Stimulated activated naive B cell treated with anti-CD40 and anti-IgM and Interleukin-4, amounts not matched to agents 10 μg/mL and 1 μg/mL and 100 μg/mL, for 72 hours (primary cell): ENCODE results near the gene RNF125.
A peak's percentile ranks its signal among the peaks of the same experiment; 100 is the strongest.

Experiments used
- ATAC-seq, 2 donors: fragments of 150-1000 bp; cut with Tn5 transposase; replicated peaks; 2 replicates each; pipeline ENCODE4 v1.10.0; 2021; ENCODE audit warnings: moderate library complexity in 1 of 2
- DNase-seq: peaks from one replicate; pipeline ENCODE4 v3.0.0; 2021
- H3K27ac Mint-ChIP-seq: one replicate; pipeline ENCODE4 v1.8.0; 2022; ENCODE audit warnings: mild to moderate bottlenecking, mixed read lengths
- H3K27me3 Mint-ChIP-seq, 2 donors: one replicate each; pipeline ENCODE4 v1.8.0; 2022; ENCODE audit warnings: mixed read lengths in 2 of 2
- H3K36me3 Mint-ChIP-seq, 2 donors: one replicate each; pipeline ENCODE4 v1.8.0; 2022; ENCODE audit warnings: mixed read lengths in 2 of 2, mild to moderate bottlenecking in 1 of 2
- H3K4me1 Mint-ChIP-seq, 2 donors: one replicate each; pipeline ENCODE4 v1.8.0; 2022; ENCODE audit warnings: mixed read lengths in 2 of 2, mild to moderate bottlenecking in 1 of 2
- H3K4me3 Mint-ChIP-seq, 2 donors: one replicate each; pipeline ENCODE4 v1.8.0; 2022; ENCODE audit warnings: mild to moderate bottlenecking in 2 of 2, mixed read lengths in 2 of 2, moderate library complexity in 1 of 2
- H3K9me3 Mint-ChIP-seq, 2 donors: one replicate each; pipeline ENCODE4 v1.8.0; 2022; ENCODE audit warnings: mixed read lengths in 2 of 2, mild to moderate bottlenecking in 1 of 2

The RNF125 gene

GRCh38 chr18:32042337-32042736, 23.7 kb downstream of the RNF125 start:
- Mint-ChIP-seq H3K4me3 (peak overlapping the region in 1 of 2 donors; percentile 10), H3K27ac (peak overlapping the region; percentile 44), H3K27me3 (no peaks in the 10 kb centered on the region), H3K9me3 (peaks cover 0 to 4% of the 10 kb centered on the region in 2 donors), H3K4me1 (peaks cover 23 to 56% of the 10 kb centered on the region in 2 donors), H3K36me3 (peaks cover 45 to 62% of the 10 kb centered on the region in 2 donors)
- ATAC-seq (peak; percentile 68 to 69), DNase-seq (no peak)

GRCh38 chr18:32048507-32049091, 30.0 kb downstream of the RNF125 start:
- H3K4me1 Mint-ChIP-seq: peaks cover 23 to 27% of the 10 kb centered on the region in 2 donors
- ATAC-seq: peak; percentile 82 to 83
- H3K4me3 Mint-ChIP-seq: no peak overlapping the region
- peak overlapping the region; percentile 72 for H3K27ac Mint-ChIP-seq
- no peak for DNase-seq
- peaks cover 22 to 40% of the 10 kb centered on the region in 2 donors for H3K36me3 Mint-ChIP-seq
- H3K9me3 Mint-ChIP-seq: no peaks in the 10 kb centered on the region
- H3K27me3 Mint-ChIP-seq: no peaks in the 10 kb centered on the region

- ATAC-seq: peak; percentile 68 to 72
- peaks cover 24 to 39% of the 10 kb centered on the region in 2 donors for H3K36me3 Mint-ChIP-seq
- peaks cover 22 to 26% of the 10 kb centered on the region in 2 donors for H3K4me1 Mint-ChIP-seq
- peak overlapping the region; percentile 53 to 56 for H3K4me3 Mint-ChIP-seq
- H3K27ac Mint-ChIP-seq: peak overlapping the region; percentile 72
- H3K27me3 Mint-ChIP-seq: no peaks in the 10 kb centered on the region
- no peaks in the 10 kb centered on the region for H3K9me3 Mint-ChIP-seq
- no peak for DNase-seq
Measured at GRCh38 chr18:32049393-32050171, 31.0 kb downstream of the RNF125 start.

- H3K36me3 Mint-ChIP-seq: peaks cover 23 to 28% of the 10 kb centered on the region in 2 donors
- H3K4me1 Mint-ChIP-seq: peaks cover 8 to 11% of the 10 kb centered on the region in 2 donors
- H3K27me3 Mint-ChIP-seq: no peaks in the 10 kb centered on the region
- DNase-seq (no peak), ATAC-seq (no peak)
- no peaks in the 10 kb centered on the region for H3K9me3 Mint-ChIP-seq
- H3K4me3 Mint-ChIP-seq: no peak overlapping the region
- H3K27ac Mint-ChIP-seq: no peak overlapping the region
Measured at GRCh38 chr18:32056613-32057358, 38.2 kb downstream of the RNF125 start.

- Mint-ChIP-seq H3K36me3 (peaks cover 23 to 24% of the 10 kb centered on the region in 2 donors), H3K9me3 (no peaks in the 10 kb centered on the region), H3K27me3 (no peaks in the 10 kb centered on the region), H3K27ac (no peak overlapping the region), H3K4me3 (no peak overlapping the region), H3K4me1 (peaks cover 6 to 11% of the 10 kb centered on the region in 2 donors)
- no peak for DNase-seq
- ATAC-seq: no peak
Measured at GRCh38 chr18:32057624-32058165, 39.1 kb downstream of the RNF125 start.

GRCh38 chr18:32060026-32060425, 41.4 kb downstream of the RNF125 start:
- ATAC-seq: no peak

GRCh38 chr18:32067375-32068167, 48.9 kb downstream of the RNF125 start:
- no peak for DNase-seq
- Mint-ChIP-seq H3K4me1 (no peaks in the 10 kb centered on the region), H3K27me3 (no peaks in the 10 kb centered on the region), H3K4me3 (no peak overlapping the region), H3K36me3 (peaks cover 19 to 34% of the 10 kb centered on the region in 2 donors), H3K9me3 (no peaks in the 10 kb centered on the region), H3K27ac (no peak overlapping the region)
- ATAC-seq: no peak

More at GRCh38 chr18:32060026-32060425, 41.4 kb downstream of the RNF125 start:
- Mint-ChIP-seq H3K27ac (no peak overlapping the region), H3K36me3 (peaks cover 24 to 35% of the 10 kb centered on the region in 2 donors), H3K9me3 (no peaks in the 10 kb centered on the region), H3K4me1 (peaks cover 6 to 11% of the 10 kb centered on the region in 2 donors), H3K27me3 (no peaks in the 10 kb centered on the region), H3K4me3 (no peak overlapping the region)
- no peak for DNase-seq

DNA sequence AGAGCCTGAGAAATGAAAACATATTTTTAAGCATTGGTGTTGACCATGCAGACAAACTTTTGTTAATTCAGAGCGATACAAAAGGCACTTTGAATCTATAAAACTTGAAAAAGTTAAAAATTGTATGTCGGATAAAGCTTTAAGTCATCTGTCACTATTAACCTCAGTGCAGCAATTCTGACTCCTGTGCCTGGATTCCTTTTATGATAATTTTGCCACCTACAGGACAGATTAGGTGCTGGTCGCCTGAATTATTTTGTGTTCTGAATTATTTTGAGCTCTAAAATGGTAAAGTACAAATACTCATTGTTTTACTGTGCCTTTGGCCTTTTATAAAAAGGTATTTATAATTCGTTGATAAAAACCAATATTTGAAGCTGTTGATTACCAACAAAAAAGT, 53.7 kb downstream of the RNF125 start:
- DNase-seq: no peak
- H3K27me3 Mint-ChIP-seq: no peaks in the 10 kb centered on the region
- peaks cover 24 to 34% of the 10 kb centered on the region in 2 donors for H3K36me3 Mint-ChIP-seq
- no peaks in the 10 kb centered on the region for H3K9me3 Mint-ChIP-seq
- peaks cover 0 to 2% of the 10 kb centered on the region in 2 donors for H3K4me1 Mint-ChIP-seq
- ATAC-seq: peak; percentile 61 to 72
- no peak overlapping the region for H3K27ac Mint-ChIP-seq
- no peak overlapping the region for H3K4me3 Mint-ChIP-seq

- no peak for ATAC-seq
- Mint-ChIP-seq H3K4me1 (peaks cover 0 to 2% of the 10 kb centered on the region in 2 donors), H3K27me3 (no peaks in the 10 kb centered on the region), H3K9me3 (no peaks in the 10 kb centered on the region), H3K27ac (no peak overlapping the region), H3K36me3 (peaks cover 21% of the 10 kb centered on the region in 2 donors), H3K4me3 (no peak overlapping the region)
- no peak for DNase-seq
Measured at GRCh38 chr18:32074206-32074605, 55.6 kb downstream of the RNF125 start.

- ATAC-seq (no peak), DNase-seq (no peak)
- peaks cover 0 to 3% of the 10 kb centered on the region in 2 donors for H3K9me3 Mint-ChIP-seq
- no peak overlapping the region for H3K27ac Mint-ChIP-seq
- H3K4me1 Mint-ChIP-seq: peaks cover 4 to 12% of the 10 kb centered on the region in 2 donors
- H3K36me3 Mint-ChIP-seq: peaks cover 13 to 24% of the 10 kb centered on the region in 2 donors
- no peaks in the 10 kb centered on the region for H3K27me3 Mint-ChIP-seq
- no peak overlapping the region for H3K4me3 Mint-ChIP-seq
Measured at GRCh38 chr18:32078845-32079244, 60.2 kb downstream of the RNF125 start.

DNA sequence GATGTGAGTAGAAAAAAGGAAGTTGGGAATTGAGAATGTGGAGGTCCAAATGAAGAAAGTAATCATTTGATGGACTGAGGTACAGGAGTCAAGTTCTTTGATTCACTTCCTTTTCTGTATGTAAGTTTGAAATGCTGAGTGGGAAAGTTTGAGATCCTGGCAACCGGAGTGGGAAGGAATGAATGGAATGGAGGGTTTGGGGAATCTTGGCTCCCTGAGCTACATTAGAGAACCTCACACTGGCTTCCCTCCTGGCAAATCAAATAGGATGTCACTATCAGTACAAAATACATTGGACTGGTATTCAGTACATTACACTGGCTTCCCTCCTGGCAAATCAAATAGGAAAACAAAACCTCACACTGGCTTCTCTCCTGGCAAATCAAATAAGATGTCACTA, 63.3 kb downstream of the RNF125 start:
- no peak for DNase-seq
- peaks cover 5 to 12% of the 10 kb centered on the region in 2 donors for H3K36me3 Mint-ChIP-seq
- H3K4me3 Mint-ChIP-seq: no peak overlapping the region
- peaks cover 14 to 30% of the 10 kb centered on the region in 2 donors for H3K4me1 Mint-ChIP-seq
- no peak overlapping the region for H3K27ac Mint-ChIP-seq
- no peak for ATAC-seq
- no peaks in the 10 kb centered on the region for H3K27me3 Mint-ChIP-seq
- peaks cover 0 to 4% of the 10 kb centered on the region in 2 donors for H3K9me3 Mint-ChIP-seq

GRCh38 chr18:32083781-32084180, 65.2 kb downstream of the RNF125 start:
- Mint-ChIP-seq H3K27ac (peak overlapping the region; percentile 31), H3K4me1 (peaks cover 14 to 30% of the 10 kb centered on the region in 2 donors), H3K4me3 (no peak overlapping the region), H3K9me3 (peaks cover 0 to 4% of the 10 kb centered on the region in 2 donors), H3K27me3 (no peaks in the 10 kb centered on the region), H3K36me3 (peaks cover 5 to 14% of the 10 kb centered on the region in 2 donors)
- no peak for DNase-seq
- no peak for ATAC-seq

GRCh38 chr18:32086881-32087280, 68.3 kb downstream of the RNF125 start:
- Mint-ChIP-seq H3K4me1 (peaks cover 12 to 18% of the 10 kb centered on the region in 2 donors), H3K27ac (no peak overlapping the region), H3K27me3 (no peaks in the 10 kb centered on the region), H3K9me3 (peaks cover 0 to 1% of the 10 kb centered on the region in 2 donors), H3K36me3 (peaks cover 3 to 10% of the 10 kb centered on the region in 2 donors), H3K4me3 (no peak overlapping the region)
- ATAC-seq (no peak), DNase-seq (no peak)
